HG03558 (cell line): ENCODE results near the gene OGDH.
A peak's percentile ranks its signal among the peaks of the same experiment; 100 is the strongest.
"Not testable (repeated sequence)": the region's sequence is repeated elsewhere in the genome, so short reads cannot be mapped to it uniquely, and the experiment has no call there.

ENCODE experiments used
- ATAC-seq: cut with Tn5 transposase; IDR thresholded peaks from one replicate; pipeline ENCODE4 v1.9.1; 2021; ENCODE audit warnings: moderate number of reproducible peaks; ENCODE audit not compliant: unreplicated experiment; ENCODE audit errors: extremely low read depth

The OGDH gene

GRCh38 chr7:44727937-44728262, 121.5 kb downstream of the OGDH start:
- no peak for ATAC-seq

GRCh38 chr7:44729949-44730590, 123.6 kb downstream of the OGDH start:
- no peak for ATAC-seq

GRCh38 chr7:44732971-44733370, 126.5 kb downstream of the OGDH start:
- ATAC-seq, result not testable (repeated sequence)

GRCh38 chr7:44733708-44734481, 127.5 kb downstream of the OGDH start:
- no peak for ATAC-seq

- ATAC-seq, result peak; percentile 59
These were observed 129.2 kb downstream of the OGDH start for GRCh38 chr7:44735403-44736165.

GRCh38 chr7:44736896-44737295, 130.5 kb downstream of the OGDH start:
- ATAC-seq, result no peak

- ATAC-seq, result no peak
These were observed 131.8 kb downstream of the OGDH start for GRCh38 chr7:44738051-44738723.

GRCh38 chr7:44738876-44739665, 132.6 kb downstream of the OGDH start:
- ATAC-seq, result no peak

- no peak for ATAC-seq
These were observed 133.6 kb downstream of the OGDH start for GRCh38 chr7:44740055-44740454.

GRCh38 chr7:44743750-44744149, 137.3 kb downstream of the OGDH start:
- ATAC-seq, result no peak

- no peak for ATAC-seq
These were observed 141.9 kb downstream of the OGDH start, which contains the start of gene ZMIZ2 for GRCh38 chr7:44748045-44748947. TSS of gene ZMIZ2 (plus strand) at chr7:44748847. CDS start at chr7:44756250, 7,403 bp downstream.

GRCh38 chr7:44748948-44749731, 142.7 kb downstream of the OGDH start:
- no peak for ATAC-seq

GRCh38 chr7:44749992-44750391, 143.6 kb downstream of the OGDH start:
- no peak for ATAC-seq

- ATAC-seq, result no peak
These were observed 144.0 kb downstream of the OGDH start for GRCh38 chr7:44750424-44750823.

GRCh38 chr7:44750921-44751571, 144.6 kb downstream of the OGDH start:
- peak; percentile 55 for ATAC-seq

GRCh38 chr7:44752822-44753221, 146.4 kb downstream of the OGDH start:
- ATAC-seq, result no peak

GRCh38 chr7:44754802-44755697, 148.6 kb downstream of the OGDH start:
- no peak for ATAC-seq
